Osteocyte (in vitro differentiated cells): Measurements from ENCODE around the gene SUSD1. TPM values are rescaled to one million over a fixed set of nuclear protein-coding genes. Genes with fewer than 3 reads are reported as not detected.

Experiments
- DNase-seq: peaks from one replicate; pipeline ENCODE4 v3.0.0; 2021; ENCODE audit warnings: mixed read lengths; ENCODE audit not compliant: unreplicated experiment; ENCODE audit errors: extremely low spot score
- H3K27ac Mint-ChIP-seq: one replicate; pipeline ENCODE4 v1.8.0; 2021; ENCODE audit warnings: mild to moderate bottlenecking, mixed read lengths; ENCODE audit not compliant: unreplicated experiment
- H3K27me3 Mint-ChIP-seq: one replicate; pipeline ENCODE4 v1.8.0; 2021; ENCODE audit warnings: mixed read lengths; ENCODE audit not compliant: unreplicated experiment
- H3K36me3 Mint-ChIP-seq: one replicate; pipeline ENCODE4 v1.8.0; 2021; ENCODE audit warnings: mixed read lengths; ENCODE audit not compliant: unreplicated experiment
- H3K4me1 Mint-ChIP-seq: one replicate; pipeline ENCODE4 v1.8.0; 2021; ENCODE audit warnings: mixed read lengths; ENCODE audit not compliant: unreplicated experiment
- H3K4me3 Mint-ChIP-seq: one replicate; pipeline ENCODE4 v1.8.0; 2021; ENCODE audit warnings: mild to moderate bottlenecking, moderate library complexity, mixed read lengths; ENCODE audit not compliant: unreplicated experiment
- H3K9me3 Mint-ChIP-seq: one replicate; pipeline ENCODE4 v1.8.0; 2021; ENCODE audit warnings: mixed read lengths; ENCODE audit not compliant: unreplicated experiment
- total RNA-seq: library from RNA; stranded (reverse); gene quantifications from 2 replicates; pipeline ENCODE4 v1.2.1, GENCODE V29; 2021
- TF ChIP-seq, protein P1 (sequence below): fragments of 200-600 bp; sonication (generic); IDR thresholded peaks from 2 replicates; pipeline ENCODE4 v1.5.0; 2021; ENCODE audit warnings: antibody characterized with exemption, mild to moderate bottlenecking, moderate library complexity

Gene SUSD1
- total RNA-seq, 1 donor from 2014 or later: 13.4 TPM

DNA sequence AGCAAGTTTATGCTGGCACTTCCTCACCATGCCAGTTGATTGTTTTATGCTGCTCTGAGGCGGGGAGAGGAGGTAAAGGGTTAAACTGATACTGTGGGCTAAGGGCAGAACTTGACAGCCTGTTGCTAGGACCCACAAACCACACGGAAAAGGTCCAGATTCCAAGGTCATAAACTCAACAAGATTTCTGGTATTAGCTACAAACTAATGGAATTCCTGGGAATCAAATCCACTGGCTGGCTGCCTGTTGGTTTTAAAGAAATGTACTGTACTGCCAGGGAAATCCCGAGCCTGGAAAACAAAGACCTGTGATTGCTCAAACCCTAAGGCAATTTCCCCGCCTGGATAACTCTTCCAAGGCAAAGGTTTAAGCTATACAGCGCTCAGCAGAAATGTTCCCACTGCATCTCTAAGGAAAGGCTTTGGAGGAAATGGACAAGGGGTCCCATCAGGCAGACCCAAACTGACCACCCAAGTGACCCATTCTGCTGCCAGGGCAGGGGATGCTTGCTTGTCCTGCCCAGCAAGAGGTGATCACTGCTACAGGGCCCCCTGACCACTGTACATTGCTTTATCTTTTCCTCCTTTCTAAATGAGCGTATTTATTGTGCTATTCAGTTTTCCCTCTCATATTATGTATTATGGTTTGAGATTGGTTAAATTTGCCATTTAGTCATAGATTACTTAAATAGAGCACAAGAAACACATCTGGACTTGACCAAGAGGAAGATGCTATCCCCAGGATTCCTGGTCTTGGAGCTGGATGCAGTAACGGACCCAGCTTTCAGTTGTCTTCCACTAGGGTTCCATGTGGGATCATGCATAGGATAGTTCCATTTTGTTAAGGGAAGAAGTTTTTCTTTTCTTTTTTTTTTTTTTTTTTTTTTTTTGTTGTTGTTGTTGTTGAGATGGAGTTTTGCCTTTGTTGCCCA is 124.3 kb downstream of the SUSD1 start:
- Mint-ChIP-seq H3K27me3 (no peaks in the 10 kb centered on the region), H3K27ac (peak overlapping the region; percentile 91), H3K4me3 (no peak overlapping the region), H3K4me1 (peaks cover 45% of the 10 kb centered on the region), H3K36me3 (peaks cover 7% of the 10 kb centered on the region), H3K9me3 (peaks cover 6% of the 10 kb centered on the region)
- no peak for DNase-seq
- TF ChIP-seq, protein P1, sequence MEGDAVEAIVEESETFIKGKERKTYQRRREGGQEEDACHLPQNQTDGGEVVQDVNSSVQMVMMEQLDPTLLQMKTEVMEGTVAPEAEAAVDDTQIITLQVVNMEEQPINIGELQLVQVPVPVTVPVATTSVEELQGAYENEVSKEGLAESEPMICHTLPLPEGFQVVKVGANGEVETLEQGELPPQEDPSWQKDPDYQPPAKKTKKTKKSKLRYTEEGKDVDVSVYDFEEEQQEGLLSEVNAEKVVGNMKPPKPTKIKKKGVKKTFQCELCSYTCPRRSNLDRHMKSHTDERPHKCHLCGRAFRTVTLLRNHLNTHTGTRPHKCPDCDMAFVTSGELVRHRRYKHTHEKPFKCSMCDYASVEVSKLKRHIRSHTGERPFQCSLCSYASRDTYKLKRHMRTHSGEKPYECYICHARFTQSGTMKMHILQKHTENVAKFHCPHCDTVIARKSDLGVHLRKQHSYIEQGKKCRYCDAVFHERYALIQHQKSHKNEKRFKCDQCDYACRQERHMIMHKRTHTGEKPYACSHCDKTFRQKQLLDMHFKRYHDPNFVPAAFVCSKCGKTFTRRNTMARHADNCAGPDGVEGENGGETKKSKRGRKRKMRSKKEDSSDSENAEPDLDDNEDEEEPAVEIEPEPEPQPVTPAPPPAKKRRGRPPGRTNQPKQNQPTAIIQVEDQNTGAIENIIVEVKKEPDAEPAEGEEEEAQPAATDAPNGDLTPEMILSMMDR: no peak

DNA sequence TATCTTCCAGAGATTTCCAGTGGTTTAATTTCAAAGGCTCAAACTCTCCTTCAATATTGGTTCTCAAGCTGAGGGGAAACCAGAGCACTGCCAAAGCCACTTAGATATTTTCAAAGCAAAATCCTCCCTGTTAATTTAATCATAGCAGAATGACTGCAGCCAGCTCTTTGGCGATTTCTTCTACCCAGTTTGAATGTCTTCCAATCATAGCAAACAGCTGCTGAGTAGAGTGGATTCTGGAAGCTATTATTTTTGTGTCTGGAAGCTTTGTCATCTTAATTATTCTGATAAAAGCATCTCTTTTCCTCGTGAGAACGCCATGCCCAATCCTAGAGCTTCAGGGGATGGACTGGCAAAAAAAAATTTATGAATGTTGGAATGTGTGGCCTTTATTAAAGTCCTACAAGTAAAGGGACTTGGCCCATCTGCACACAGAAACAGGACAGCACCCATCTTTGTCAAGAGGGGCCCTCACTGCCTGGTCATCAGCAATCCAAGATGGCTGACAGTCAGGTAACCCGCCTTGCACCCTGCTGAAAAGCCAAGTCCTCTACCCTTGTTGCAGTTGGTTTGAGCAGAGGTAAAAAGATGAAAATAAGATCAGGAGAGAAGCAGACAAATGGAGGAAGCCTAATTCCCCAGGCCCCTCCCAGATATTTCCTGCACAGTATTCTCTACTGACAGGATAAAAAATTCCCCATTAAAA is 125.1 kb downstream of the SUSD1 start:
- Mint-ChIP-seq H3K27ac (peak overlapping the region; percentile 91), H3K27me3 (no peaks in the 10 kb centered on the region), H3K4me1 (peaks cover 54% of the 10 kb centered on the region), H3K9me3 (peaks cover 14% of the 10 kb centered on the region), H3K36me3 (peaks cover 9% of the 10 kb centered on the region), H3K4me3 (no peak overlapping the region)
- DNase-seq: no peak
- TF ChIP-seq, protein P1: no peak

DNA sequence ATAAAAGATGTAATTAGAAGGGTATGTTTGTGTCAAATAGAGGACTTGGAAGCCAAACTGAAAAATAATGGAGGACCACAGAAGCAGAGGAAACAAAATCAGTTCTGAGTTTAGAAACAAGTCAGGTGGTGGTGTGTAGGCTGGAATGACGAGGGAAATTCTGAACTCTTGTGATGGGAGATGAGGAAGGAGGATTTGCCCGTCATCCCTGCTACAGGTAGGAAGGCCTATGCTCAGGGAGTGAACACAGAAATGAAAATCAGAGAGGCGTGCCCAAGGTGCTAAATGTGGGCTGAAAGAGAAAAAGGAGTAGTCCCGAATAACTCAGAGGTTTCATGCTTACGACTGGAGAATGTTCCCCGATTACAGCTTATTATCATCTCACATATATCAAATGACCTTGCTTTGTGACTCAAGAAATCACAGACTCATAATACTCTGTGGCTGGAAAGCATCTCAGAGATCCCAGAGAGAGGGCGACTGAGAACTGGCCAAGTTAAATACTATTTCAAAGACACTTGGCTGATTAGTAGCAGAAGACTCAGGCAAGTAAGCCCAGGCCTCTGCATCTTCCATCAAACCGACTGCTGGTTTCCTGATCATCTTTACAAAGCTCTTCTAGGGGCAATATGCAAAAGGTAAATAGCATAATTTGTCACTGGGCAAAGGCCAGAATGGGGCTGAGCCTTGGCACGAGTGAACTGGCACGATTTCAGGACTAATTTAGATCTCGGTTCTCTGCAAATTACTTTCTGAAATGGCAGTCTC is 126.0 kb downstream of the SUSD1 start:
- Mint-ChIP-seq H3K27ac (peak overlapping the region; percentile 91), H3K9me3 (peaks cover 14% of the 10 kb centered on the region), H3K27me3 (no peaks in the 10 kb centered on the region), H3K36me3 (peaks cover 8% of the 10 kb centered on the region), H3K4me1 (peaks cover 58% of the 10 kb centered on the region), H3K4me3 (no peak overlapping the region)
- TF ChIP-seq, protein P1: no peak
- DNase-seq: no peak

DNA sequence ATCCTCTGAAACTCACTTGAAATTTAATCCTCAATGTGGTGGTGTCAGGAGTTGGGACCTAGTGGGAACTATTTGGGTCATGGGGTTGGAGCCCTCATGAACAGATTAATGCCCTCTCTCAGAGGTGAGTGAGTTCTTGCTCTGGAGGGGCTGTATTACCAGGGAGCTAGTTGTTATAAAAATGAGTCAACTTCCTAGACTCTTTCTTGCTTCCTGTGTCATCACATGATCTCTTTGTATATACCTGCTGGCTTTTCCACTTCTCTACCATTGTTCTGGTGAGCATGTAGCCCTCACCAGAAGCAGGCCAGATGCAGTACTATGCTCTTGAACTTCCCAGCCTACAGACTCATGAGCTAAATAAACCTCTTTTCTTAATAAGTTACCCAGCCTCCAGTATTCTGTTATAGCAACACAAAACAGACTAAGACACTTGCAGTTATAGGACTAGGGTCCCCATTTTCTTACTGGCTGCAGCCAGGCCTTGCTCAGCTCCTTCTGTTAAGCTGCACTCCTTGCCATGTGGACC is 127.5 kb downstream of the SUSD1 start:
- Mint-ChIP-seq H3K4me1 (peaks cover 71% of the 10 kb centered on the region), H3K27me3 (no peaks in the 10 kb centered on the region), H3K36me3 (peaks cover 4% of the 10 kb centered on the region), H3K4me3 (no peak overlapping the region), H3K27ac (no peak overlapping the region), H3K9me3 (peaks cover 14% of the 10 kb centered on the region)
- TF ChIP-seq, protein P1: no peak
- no peak for DNase-seq
